SK-N-SH (cell line): Measurements from ENCODE around the gene SPTSSB.
A peak's percentile ranks its signal among the peaks of the same experiment; 100 is the strongest.

ENCODE experiments used
- CTCF ChIP-seq: fragments of 200-600 bp; sonication (generic); IDR thresholded peaks from 2 replicates; pipeline ENCODE4 v1.6.1; 2017; ENCODE audit warnings: antibody characterized with exemption, mild to moderate bottlenecking, moderate library complexity
- EZH2phosphoT487 ChIP-seq: fragments of 200-600 bp; sonication (generic); IDR thresholded peaks from 2 replicates; pipeline ENCODE4 v1.6.1; 2017; ENCODE audit warnings: low read depth, mixed run types, mild to moderate bottlenecking, antibody characterized with exemption, moderate library complexity, borderline replicate concordance
- GABPA ChIP-seq: IDR thresholded peaks from 2 replicates; pipeline ENCODE4 v1.4.0; 2012; ENCODE audit warnings: low read depth, mild to moderate bottlenecking
- IRF3 ChIP-seq: fragments of 150-350 bp; IDR thresholded peaks from 2 replicates; pipeline ENCODE4 v1.6.1; 2016; ENCODE audit warnings: mild to moderate bottlenecking, low read depth, low read length
- JUND ChIP-seq: IDR thresholded peaks from 2 replicates; pipeline ENCODE4 v1.4.0; 2012
- MXI1 ChIP-seq: IDR thresholded peaks from 2 replicates; pipeline ENCODE4 v1.6.1; 2012; ENCODE audit warnings: mild to moderate bottlenecking, low read depth, low read length, improper control_type of control experiment
- POLR2AphosphoS5 ChIP-seq: IDR thresholded peaks from 2 replicates; pipeline ENCODE4 v1.6.1; 2012; ENCODE audit warnings: low read depth, low read length
- SMC3 ChIP-seq: IDR thresholded peaks from 2 replicates; pipeline ENCODE4 v1.6.1; 2012; ENCODE audit warnings: low read depth, low read length, improper control_type of control experiment
- TAF1 ChIP-seq: IDR thresholded peaks from 2 replicates; pipeline ENCODE4 v1.6.1; 2012; ENCODE audit warnings: low read depth, mild to moderate bottlenecking, low read length, moderate library complexity, borderline replicate concordance

- TF ChIP-seq TAF1 (no peak), CTCF (peak; percentile 67), MXI1 (no peak), SMC3 (peak; percentile 60), JUND (no peak), POLR2AphosphoS5 (no peak), EZH2phosphoT487 (no peak), GABPA (no peak), IRF3 (no peak)
Observed at GRCh38 chr3:161409069-161409468, 37.8 kb upstream of the SPTSSB start.
